Measurements from ENCODE around the gene COL13A1. TPM values are rescaled to one million over a fixed set of nuclear protein-coding genes. Genes with fewer than 3 reads are reported as not detected.

The COL13A1 gene
- total RNA-seq, 1 donor from 2014 or later = 9.5 TPM

DNA sequence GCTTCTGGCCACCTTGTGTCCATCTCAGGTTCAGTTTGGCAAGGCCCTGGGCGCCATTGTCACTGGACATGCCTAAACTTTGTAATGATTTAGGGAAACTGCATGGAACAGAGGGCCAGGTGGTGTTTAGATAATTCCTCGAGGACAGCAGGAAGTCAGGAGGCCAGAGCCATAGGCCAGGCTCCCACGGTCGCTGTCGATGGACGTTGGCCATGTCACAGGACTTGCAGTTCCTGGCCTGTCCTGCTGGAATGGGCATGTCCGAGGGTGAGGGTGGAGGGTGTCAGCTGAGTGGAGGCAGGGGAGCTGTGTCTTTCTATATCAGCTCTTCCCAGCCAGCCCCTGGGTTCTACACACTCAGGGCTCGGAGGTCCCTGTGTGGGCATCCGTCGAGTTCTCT lies 143.1 kb downstream of the COL13A1 start:
- no peak for DNase-seq (ENCODE audit: low read depth, low spot score)
- Mint-ChIP-seq H3K27me3 (ENCODE audit: low read depth) (no peaks in the 10 kb centered on the region), H3K36me3 (ENCODE audit: low read depth) (no peaks in the 10 kb centered on the region), H3K9me3 (no peaks in the 10 kb centered on the region), H3K4me3 (no peak overlapping the region), H3K4me1 (no peaks in the 10 kb centered on the region), H3K27ac (ENCODE audit: unreplicated experiment) (no peak overlapping the region)
- TF ChIP-seq, protein P1, sequence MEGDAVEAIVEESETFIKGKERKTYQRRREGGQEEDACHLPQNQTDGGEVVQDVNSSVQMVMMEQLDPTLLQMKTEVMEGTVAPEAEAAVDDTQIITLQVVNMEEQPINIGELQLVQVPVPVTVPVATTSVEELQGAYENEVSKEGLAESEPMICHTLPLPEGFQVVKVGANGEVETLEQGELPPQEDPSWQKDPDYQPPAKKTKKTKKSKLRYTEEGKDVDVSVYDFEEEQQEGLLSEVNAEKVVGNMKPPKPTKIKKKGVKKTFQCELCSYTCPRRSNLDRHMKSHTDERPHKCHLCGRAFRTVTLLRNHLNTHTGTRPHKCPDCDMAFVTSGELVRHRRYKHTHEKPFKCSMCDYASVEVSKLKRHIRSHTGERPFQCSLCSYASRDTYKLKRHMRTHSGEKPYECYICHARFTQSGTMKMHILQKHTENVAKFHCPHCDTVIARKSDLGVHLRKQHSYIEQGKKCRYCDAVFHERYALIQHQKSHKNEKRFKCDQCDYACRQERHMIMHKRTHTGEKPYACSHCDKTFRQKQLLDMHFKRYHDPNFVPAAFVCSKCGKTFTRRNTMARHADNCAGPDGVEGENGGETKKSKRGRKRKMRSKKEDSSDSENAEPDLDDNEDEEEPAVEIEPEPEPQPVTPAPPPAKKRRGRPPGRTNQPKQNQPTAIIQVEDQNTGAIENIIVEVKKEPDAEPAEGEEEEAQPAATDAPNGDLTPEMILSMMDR (conservative IDR thresholded peaks at IDR 0.05) = no peak

DNA sequence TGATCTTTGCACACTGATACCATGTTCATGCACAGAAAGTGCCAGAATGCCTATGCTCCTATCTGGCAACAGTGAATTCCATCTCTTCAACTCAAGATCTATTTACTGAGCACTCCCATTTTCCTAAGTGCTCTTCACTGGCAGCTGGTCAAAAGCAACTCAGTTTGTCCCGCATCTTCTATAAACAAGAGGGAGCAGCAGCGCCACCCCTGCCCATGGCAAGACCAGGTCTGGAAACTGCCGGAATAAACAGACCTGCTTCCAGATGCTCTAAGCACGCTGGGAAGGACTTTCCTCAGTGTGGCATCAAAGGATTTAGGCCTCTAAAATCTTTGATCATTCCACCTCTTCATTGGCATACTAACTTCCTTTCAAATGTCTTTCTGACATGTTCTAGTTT lies 146.6 kb downstream of the COL13A1 start:
- Mint-ChIP-seq H3K36me3 (ENCODE audit: low read depth) (no peaks in the 10 kb centered on the region), H3K4me3 (no peak overlapping the region), H3K27ac (ENCODE audit: unreplicated experiment) (no peak overlapping the region), H3K9me3 (no peaks in the 10 kb centered on the region), H3K27me3 (ENCODE audit: low read depth) (no peaks in the 10 kb centered on the region), H3K4me1 (peaks cover 9% of the 10 kb centered on the region)
- TF ChIP-seq, protein P1 (conservative IDR thresholded peaks at IDR 0.05) = no peak
- DNase-seq (ENCODE audit: low read depth, low spot score) = no peak

GRCh38 chr10:69949770-69950169 lies 148.1 kb downstream of the COL13A1 start:
- no peak for DNase-seq (ENCODE audit: low read depth, low spot score)
- Mint-ChIP-seq H3K4me3 (no peak overlapping the region), H3K36me3 (ENCODE audit: low read depth) (no peaks in the 10 kb centered on the region), H3K27ac (ENCODE audit: unreplicated experiment) (no peak overlapping the region), H3K27me3 (ENCODE audit: low read depth) (no peaks in the 10 kb centered on the region), H3K9me3 (no peaks in the 10 kb centered on the region), H3K4me1 (peaks cover 9% of the 10 kb centered on the region)
- TF ChIP-seq, protein P1 (conservative IDR thresholded peaks at IDR 0.05) = no peak

- Mint-ChIP-seq H3K27me3 (ENCODE audit: low read depth) (no peaks in the 10 kb centered on the region), H3K27ac (ENCODE audit: unreplicated experiment) (no peak overlapping the region), H3K4me3 (no peak overlapping the region), H3K9me3 (no peaks in the 10 kb centered on the region), H3K36me3 (ENCODE audit: low read depth) (no peaks in the 10 kb centered on the region), H3K4me1 (peaks cover 9% of the 10 kb centered on the region)
- no peak for DNase-seq (ENCODE audit: low read depth, low spot score)
- TF ChIP-seq, protein P1 (conservative IDR thresholded peaks at IDR 0.05) = no peak
These were observed 150.0 kb downstream of the COL13A1 start for GRCh38 chr10:69951658-69952057.

DNA sequence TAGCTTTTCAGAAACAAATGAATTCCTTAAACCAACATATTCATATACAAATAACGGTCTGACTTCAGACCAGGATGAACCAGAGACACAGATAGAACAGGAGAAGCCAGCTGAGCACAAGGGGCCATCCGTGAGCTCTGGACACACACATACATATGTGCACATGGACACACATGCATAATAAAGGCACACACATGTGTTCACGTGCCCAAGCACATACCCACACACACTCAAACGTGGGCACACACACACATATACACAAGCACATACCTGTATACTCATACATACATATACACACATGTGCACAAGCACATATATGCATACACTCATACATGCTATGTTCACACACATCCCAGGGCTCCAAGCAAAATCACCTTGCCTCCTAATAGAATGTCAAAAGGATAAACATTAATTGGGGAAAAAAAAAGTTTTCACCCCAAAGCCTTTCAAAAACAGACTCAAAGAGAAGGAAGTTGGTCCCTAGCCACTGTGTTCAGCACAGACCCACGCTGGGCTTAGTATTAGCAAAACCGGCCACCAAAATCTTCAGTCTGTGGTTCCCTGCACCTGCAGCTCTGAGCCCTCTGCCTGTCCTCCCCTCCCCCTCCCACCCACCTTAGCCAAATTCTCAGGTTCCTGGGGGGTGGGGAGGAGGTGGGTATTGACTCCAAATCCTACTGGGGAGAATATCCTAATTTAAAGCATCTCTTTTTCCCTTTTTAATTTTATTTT lies 150.5 kb downstream of the COL13A1 start:
- Mint-ChIP-seq H3K36me3 (ENCODE audit: low read depth) (no peaks in the 10 kb centered on the region), H3K4me3 (no peak overlapping the region), H3K27ac (ENCODE audit: unreplicated experiment) (no peak overlapping the region), H3K4me1 (peaks cover 9% of the 10 kb centered on the region), H3K27me3 (ENCODE audit: low read depth) (no peaks in the 10 kb centered on the region), H3K9me3 (no peaks in the 10 kb centered on the region)
- TF ChIP-seq, protein P1 (conservative IDR thresholded peaks at IDR 0.05) = no peak
- DNase-seq (ENCODE audit: low read depth, low spot score) = no peak

All from neural crest cell (in vitro differentiated cells).